H1 (cell line): ENCODE results near the gene ZFHX2. TPM values are rescaled to one million over a fixed set of nuclear protein-coding genes. Genes with fewer than 3 reads are reported as not detected.

Experiments used
- CTCF ChIP-seq, 3 experiments: IDR thresholded peaks; 1 replicate in 2 of 3; 2 replicates in 1 of 3; pipeline versions ENCODE4 v1.5.1 to v1.6.1; 2011; ENCODE audit warnings: low read length in 3 of 3, mild to moderate bottlenecking in 3 of 3, inconsistent platforms in 2 of 3, low read depth in 1 of 3, moderate library complexity in 1 of 3; ENCODE audit not compliant: insufficient read depth in 1 of 3; ENCODE audit errors: control extremely low read depth in 1 of 3
- EGR1 ChIP-seq: IDR thresholded peaks from 2 replicates; pipeline ENCODE4 v1.6.1; 2011; ENCODE audit warnings: low read depth, low read length, borderline replicate concordance
- RFX5 ChIP-seq: IDR thresholded peaks from 2 replicates; pipeline ENCODE4 v1.6.1; 2011; ENCODE audit warnings: low read depth, low read length, improper control_type of control experiment, borderline replicate concordance
- polyA plus RNA-seq, 7 experiments: library from polyadenylated mRNA; depleted of rRNA in 3 of 7; stranded (reverse) in 5 of 7; unstranded in 2 of 7; fragments of >200 nt in 5 of 7; fragments of 200-250 nt in 2 of 7; gene quantifications; 1 replicate in 5 of 7; 2 replicates in 1 of 7; 4 replicates in 1 of 7; pipeline versions ENCODE4 v1.2.1 to v1.2.3, GENCODE V29; 2011 to 2013; ENCODE audit warnings: missing spikeins in 2 of 7, mixed read lengths in 2 of 7
- total RNA-seq: library from RNA; stranded (reverse); fragmentation: NEBNext Ultra II Directional; extraction: Animal tissue kit (Norgen Biotek cat#: 25700); gene quantifications from 2 replicates; pipeline ENCODE4 v1.2.1, GENCODE V29; 2021

The ZFHX2 gene
- total and polyA plus RNA-seq, 2 of the 8 experiments (the other 6 are each of a cell fraction or from before 2014, with no cell fraction given) = 2.7 to 27.0 TPM

- no peak for TF ChIP-seq CTCF (IDR thresholded peaks at IDR 0.05; ENCODE audit: control extremely low read depth in 1 of 3, insufficient read depth in 1 of 3, low read depth in 1 of 3, low read length in 3 of 3)
- TF ChIP-seq EGR1 = no peak
- no peak for TF ChIP-seq RFX5
- TF ChIP-seq, all 59 proteins: peak for 0
Observed at GRCh38 chr14:23561873-23562821, 10.6 kb upstream of the ZFHX2 start (continued).
